Stimulated activated CD8-positive, alpha-beta memory T cell treated with anti-CD3 and anti-CD28 coated beads, Interleukin-4, amount 100 ng/mL, for 1 hour (primary cell): ENCODE data around the gene AQP12A.

Experiments
- DNase-seq, 2 donors: peaks; one replicate each; pipeline ENCODE4 v3.0.0-alpha.2; 2020; ENCODE audit warnings: low read depth in 2 of 2, low spot score in 1 of 2

Gene AQP12A

DNA sequence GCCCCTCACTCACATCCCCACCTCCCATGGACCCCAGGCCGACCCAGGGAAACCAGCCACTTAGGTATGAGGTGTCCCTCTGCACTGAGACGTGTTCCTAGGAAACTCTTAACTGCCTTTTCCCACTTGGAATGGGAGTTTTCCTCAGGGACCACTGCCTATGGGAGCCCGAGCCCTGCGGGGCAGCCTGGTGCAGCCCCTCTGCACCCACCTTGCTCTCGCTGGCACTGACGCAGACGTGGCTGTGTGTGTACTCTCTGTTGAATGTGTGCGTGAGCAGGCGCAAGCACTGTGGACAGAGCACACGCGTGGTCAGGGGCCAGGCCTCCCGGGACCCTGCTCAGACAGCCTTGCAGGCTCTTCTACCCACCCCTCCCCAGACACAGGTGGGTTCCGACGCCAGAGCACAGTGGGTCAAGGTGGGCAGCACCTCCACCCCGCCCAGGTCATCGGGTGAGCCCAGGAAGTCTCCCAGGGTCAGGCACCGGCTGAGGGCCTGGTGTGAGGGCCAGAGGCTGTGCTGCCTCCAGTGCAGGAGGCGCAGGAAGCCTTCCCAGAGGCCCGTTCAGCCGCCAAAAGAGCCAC is 30.0 kb downstream of the AQP12A start:
- no peak for DNase-seq

DNA sequence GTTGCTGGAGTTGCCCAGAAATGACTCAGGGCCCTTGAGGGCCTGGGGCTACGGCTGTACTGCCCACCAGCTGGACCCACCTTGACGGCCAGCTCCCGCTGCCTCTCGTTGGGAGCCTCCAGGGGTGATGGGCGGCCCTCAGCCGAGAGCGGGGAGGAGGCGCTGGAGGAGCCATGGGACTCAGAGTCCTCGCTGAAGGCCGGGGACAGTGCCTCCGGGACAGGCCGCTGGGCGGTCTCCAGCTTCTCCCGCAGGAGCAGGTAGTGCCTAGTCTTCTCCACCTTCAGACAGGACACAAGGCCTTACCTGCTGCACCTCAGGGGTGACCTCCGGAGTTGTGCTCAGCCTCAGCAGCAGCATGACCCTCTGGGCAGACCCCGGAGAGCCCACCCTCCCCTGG is 30.7 kb downstream of the AQP12A start:
- DNase-seq = no peak

DNA sequence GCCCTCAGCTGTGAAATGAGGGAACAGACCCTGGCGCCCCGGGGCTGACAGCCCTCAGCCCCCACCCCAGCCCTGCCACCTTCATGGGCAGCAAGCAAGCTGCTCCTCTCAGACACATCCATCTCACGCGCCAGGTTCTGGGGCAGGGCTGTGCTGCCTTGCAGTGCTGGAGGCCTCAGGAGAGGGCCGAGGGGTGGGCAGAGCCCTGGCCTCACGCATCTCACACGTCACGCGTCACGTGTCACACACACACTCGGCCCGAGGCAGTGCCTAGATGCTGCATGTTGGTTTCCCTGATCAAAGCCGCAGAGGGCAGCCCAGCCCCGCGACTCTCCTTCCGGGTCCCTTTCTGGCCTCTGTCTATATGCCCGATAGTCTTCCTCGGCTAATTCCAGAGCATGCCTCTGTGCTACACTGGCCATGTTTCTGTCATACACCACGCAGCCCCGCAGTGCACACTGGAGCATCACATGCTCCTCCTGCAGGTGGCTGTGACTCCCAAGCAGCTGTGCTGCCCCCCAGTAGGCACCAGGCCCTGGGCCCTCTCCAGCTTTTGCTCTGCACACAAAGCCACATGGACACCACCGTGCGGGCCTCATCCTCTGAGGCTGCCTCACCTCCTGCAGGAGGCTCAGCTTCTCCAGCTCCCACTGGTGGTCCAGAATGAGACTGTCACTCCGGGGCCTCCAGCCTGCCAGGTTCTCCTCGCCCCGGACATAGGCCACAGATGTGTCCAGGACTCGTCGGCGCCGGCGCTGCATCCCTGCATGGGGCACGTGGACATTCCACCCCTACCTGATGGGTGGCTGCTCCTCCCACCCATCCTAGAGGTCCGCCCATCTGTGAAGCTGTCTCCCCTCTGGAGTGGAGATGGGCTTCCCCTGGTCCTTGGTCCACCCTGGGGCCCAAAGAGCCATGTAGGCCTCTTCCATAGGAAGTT is 31.4 kb downstream of the AQP12A start:
- no peak for DNase-seq

- no peak for DNase-seq
Observed at GRCh38 chr2:240723851-240724250, 32.2 kb downstream of the AQP12A start.

GRCh38 chr2:240724431-240724830 is 32.8 kb downstream of the AQP12A start:
- no peak for DNase-seq

GRCh38 chr2:240725266-240725665 is 33.6 kb downstream of the AQP12A start:
- DNase-seq = no peak

DNA sequence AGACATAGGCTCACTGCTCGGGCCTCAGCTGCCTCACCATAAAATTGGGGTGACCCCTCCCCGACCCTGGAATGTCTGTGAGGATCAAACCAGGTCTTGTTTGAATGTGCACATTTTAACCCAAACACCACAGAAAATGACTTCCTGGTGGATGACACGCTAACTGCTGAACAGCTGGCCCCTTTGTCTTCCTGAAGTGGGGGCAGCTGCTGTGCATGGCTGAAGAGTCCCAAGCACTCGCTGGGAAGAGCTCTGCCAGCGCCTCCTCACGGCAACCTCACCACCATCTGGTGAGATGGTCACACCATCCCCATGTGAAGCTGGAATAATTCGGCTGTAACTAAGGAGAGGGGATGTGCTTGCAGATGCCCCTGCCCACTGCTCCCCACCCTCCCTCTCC is 34.0 kb downstream of the AQP12A start:
- DNase-seq = no peak

GRCh38 chr2:240726876-240727275 is 35.2 kb downstream of the AQP12A start:
- DNase-seq = no peak

DNA sequence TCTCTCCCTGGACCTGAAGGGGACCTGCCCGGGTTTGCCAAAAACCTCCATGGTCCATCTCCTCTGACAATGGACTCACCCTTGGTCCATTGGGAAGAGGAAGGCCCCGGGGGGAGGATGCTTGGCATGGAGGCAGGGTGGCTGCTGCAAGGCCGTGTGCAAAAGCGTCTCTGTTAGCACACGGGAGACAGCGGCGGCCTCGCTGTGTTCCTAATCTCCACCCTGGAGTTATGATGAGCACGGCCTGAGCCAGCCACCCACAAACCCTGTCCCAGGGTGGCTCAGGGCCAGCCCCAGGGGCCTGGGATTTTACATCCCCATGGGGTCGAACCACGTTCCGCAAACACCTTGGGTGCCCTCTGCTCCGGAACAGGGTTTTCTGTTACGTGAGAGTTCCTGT is 35.8 kb downstream of the AQP12A start:
- DNase-seq = no peak

DNA sequence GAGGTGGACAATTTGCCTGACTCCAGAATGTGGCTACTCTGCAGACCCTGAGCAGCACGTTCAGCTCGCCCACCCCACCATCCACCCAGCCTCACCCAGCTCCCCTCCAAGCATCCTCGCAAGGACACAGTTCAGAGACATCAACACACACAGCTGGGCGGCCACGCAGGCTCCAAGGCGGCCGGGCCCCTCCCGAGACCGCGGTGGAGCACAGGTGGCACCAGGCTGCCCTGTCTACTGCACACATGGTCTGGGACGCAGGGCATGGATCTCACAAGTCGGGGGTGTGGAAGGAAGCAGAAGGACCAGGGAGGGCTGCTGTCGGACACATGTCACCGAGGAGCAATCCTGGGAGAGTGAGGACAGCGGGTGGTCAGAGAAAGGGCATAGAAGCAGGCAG is 36.2 kb downstream of the AQP12A start:
- no peak for DNase-seq

- no peak for DNase-seq
Observed at GRCh38 chr2:240728361-240728760, 36.7 kb downstream of the AQP12A start.

GRCh38 chr2:240728827-240729226 is 37.2 kb downstream of the AQP12A start:
- no peak for DNase-seq

- no peak for DNase-seq
Observed at GRCh38 chr2:240730501-240731177, 39.0 kb downstream of the AQP12A start.

- no peak for DNase-seq
Observed at GRCh38 chr2:240731178-240731545, 39.5 kb downstream of the AQP12A start.

DNA sequence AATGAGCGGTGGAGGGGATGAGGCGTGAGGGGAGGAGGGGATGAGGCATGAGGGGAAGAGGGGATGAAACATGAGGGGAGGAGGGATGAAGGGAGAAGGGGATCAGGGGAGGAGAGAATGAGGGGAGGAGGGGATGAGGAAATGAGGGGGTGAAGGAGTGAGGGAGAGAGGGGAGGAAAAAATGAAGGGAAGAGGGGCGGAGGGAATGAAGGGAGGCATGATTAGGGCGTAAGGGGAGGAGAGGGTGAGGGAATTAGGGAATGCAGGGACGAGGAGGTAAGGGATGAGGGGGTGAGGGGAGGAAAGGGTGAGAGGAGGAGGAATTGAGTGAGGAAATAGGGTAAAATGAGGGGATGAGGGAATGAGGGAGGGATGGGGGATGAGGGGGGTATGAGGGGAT is 40.5 kb downstream of the AQP12A start:
- no peak for DNase-seq

GRCh38 chr2:240732911-240733622 is 41.4 kb downstream of the AQP12A start:
- no peak for DNase-seq

- DNase-seq = no peak
Observed at GRCh38 chr2:240733803-240734495, 42.3 kb downstream of the AQP12A start.

DNA sequence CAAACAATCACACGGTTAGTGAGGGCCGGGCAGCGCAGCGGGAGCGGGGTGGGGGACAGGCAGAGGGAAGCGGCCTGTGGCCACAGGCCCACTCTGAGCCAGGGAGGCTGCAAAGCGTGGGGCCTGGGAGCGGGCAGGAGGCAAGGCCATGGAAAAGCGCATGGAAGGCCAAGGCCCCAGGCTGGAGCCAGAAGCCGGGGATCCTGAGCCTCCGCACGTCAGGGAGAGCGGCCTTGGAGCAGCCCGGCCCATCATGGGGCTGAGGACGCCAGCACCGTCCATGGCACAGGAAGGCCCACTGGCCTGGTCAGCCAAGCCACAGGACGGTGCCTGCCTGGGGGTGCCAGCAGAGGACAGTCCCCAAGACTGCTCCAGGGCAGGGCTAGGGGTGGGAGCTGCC is 43.1 kb downstream of the AQP12A start:
- no peak for DNase-seq

- no peak for DNase-seq
Observed at GRCh38 chr2:240735476-240735875, 43.8 kb downstream of the AQP12A start.

GRCh38 chr2:240736281-240737250 is 44.9 kb downstream of the AQP12A start:
- no peak for DNase-seq
